Stimulated activated CD8-positive, alpha-beta memory T cell treated with anti-CD3 and anti-CD28 coated beads, Interleukin-7, amount 100 ng/mL, for 24 hours (primary cell): ENCODE data around the gene TBC1D2.
A peak's percentile ranks its signal among the peaks of the same experiment; 100 is the strongest.
"Not testable (repeated sequence)": the region's sequence is repeated elsewhere in the genome, so short reads cannot be mapped to it uniquely, and the experiment has no call there.

ENCODE experiments used
- DNase-seq: peaks from one replicate; pipeline ENCODE4 v3.0.0-alpha.2; 2020; ENCODE audit warnings: low read depth

Gene TBC1D2

GRCh38 chr9:98255578-98256296 is at the start of gene TBC1D2:
TSS of gene TBC1D2 (minus strand) at chr9:98255649. CDS start at chr9:98255541, 108 bp downstream.
- DNase-seq: peak; percentile 95

GRCh38 chr9:98304381-98304780 is 48.9 kb upstream of the TBC1D2 start:
- DNase-seq: no peak

- no peak for DNase-seq
Observed at GRCh38 chr9:98303633-98304125, 48.2 kb upstream of the TBC1D2 start.

GRCh38 chr9:98302938-98303632 is 47.6 kb upstream of the TBC1D2 start:
- no peak for DNase-seq

GRCh38 chr9:98302150-98302549 is 46.7 kb upstream of the TBC1D2 start:
- DNase-seq: no peak

GRCh38 chr9:98300611-98301010 is 45.2 kb upstream of the TBC1D2 start:
- no peak for DNase-seq

GRCh38 chr9:98298476-98298875 is 43.0 kb upstream of the TBC1D2 start:
- no peak for DNase-seq

- DNase-seq: no peak
Observed at GRCh38 chr9:98295824-98296223, 40.4 kb upstream of the TBC1D2 start.

GRCh38 chr9:98291820-98292219 is 36.4 kb upstream of the TBC1D2 start:
- no peak for DNase-seq

- no peak for DNase-seq
Observed at GRCh38 chr9:98290411-98290810, 35.0 kb upstream of the TBC1D2 start.

- no peak for DNase-seq
Observed at GRCh38 chr9:98289614-98290201, 34.3 kb upstream of the TBC1D2 start.

GRCh38 chr9:98288881-98289280 is 33.4 kb upstream of the TBC1D2 start:
- DNase-seq: no peak

- no peak for DNase-seq
Observed at GRCh38 chr9:98287384-98287783, 31.9 kb upstream of the TBC1D2 start.

GRCh38 chr9:98285446-98285845 is 30.0 kb upstream of the TBC1D2 start:
- DNase-seq: no peak

- DNase-seq: no peak
Observed at GRCh38 chr9:98284754-98285153, 29.3 kb upstream of the TBC1D2 start.

GRCh38 chr9:98283143-98283542 is 27.7 kb upstream of the TBC1D2 start:
- DNase-seq: not testable (repeated sequence)

- no peak for DNase-seq
Observed at GRCh38 chr9:98281281-98281680, 25.8 kb upstream of the TBC1D2 start.

GRCh38 chr9:98280574-98280973 is 25.1 kb upstream of the TBC1D2 start:
- no peak for DNase-seq

GRCh38 chr9:98280162-98280561 is 24.7 kb upstream of the TBC1D2 start:
- no peak for DNase-seq

- no peak for DNase-seq
Observed at GRCh38 chr9:98276907-98277469, 21.5 kb upstream of the TBC1D2 start.

GRCh38 chr9:98275159-98275558 is 19.7 kb upstream of the TBC1D2 start:
- DNase-seq: no peak

- no peak for DNase-seq
Observed at GRCh38 chr9:98272083-98272482, 16.6 kb upstream of the TBC1D2 start.

GRCh38 chr9:98271479-98271878 is 16.0 kb upstream of the TBC1D2 start:
- no peak for DNase-seq
